ENCODE results near the gene TMEM94. TPM values are rescaled to one million over a fixed set of nuclear protein-coding genes. Genes with fewer than 3 reads are reported as not detected.

The TMEM94 gene
- total and polyA plus RNA-seq, 2 of the 13 experiments (the other 11 are each of a cell fraction or from before 2014, with no cell fraction given): 32.6 to 134 TPM

DNA sequence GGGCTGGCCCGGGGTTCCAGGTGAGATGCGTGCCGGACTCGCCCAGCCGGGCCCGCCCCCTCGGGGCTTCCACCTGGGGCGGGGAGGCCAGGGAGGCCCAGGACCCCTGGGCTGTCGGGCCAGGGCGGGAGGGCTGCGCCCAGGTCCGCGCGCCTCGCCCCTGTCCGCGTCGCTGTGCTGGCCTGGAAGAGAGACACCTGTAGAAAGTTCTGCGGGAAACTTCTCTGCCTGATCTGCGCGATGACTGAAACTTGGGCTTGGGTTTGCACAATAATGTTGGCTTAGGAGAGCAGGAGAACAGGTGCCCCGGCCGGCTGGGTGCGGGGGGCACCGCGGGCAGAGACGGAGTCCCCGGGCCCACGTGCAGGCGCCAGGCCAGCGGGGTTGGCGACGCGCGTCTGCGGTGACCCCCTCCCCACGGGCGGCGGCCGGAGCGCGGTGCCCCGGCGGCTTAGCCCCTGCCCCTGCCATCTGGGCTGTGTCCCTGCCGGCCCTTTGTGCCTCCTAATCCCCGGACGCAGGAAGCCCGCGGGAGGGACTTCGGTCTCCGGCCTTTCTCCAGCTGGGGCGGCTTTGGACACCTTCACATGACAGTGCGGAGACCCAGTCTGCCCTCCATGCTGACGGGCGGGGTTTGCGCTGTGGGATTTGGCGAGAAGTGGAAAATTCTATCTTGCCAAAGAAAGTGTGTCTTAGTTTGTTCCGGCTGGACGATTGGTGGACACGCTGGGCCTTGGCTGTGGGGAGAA is 69.5 kb downstream of the TMEM94 start (continued):
- TF ChIP-seq MIER2 (CRISPR knock-in tag; IDR thresholded peaks at IDR 0.05) (no peak), TBX2 (CRISPR knock-in tag; IDR thresholded peaks at IDR 0.05; ENCODE audit: borderline replicate concordance) (no peak; the same call in 1 of the 2 replicates), SMAD9 (CRISPR knock-in tag; IDR thresholded peaks at IDR 0.05) (no peak), ZNF350 (CRISPR knock-in tag; IDR thresholded peaks at IDR 0.05; ENCODE audit: borderline replicate concordance, low read depth) (no peak), ZBTB7B (CRISPR knock-in tag; IDR thresholded peaks at IDR 0.05) (peak; percentile 66), HES4 (CRISPR knock-in tag; IDR thresholded peaks at IDR 0.05; ENCODE audit: borderline replicate concordance) (peak; percentile 76), ZNF251 (CRISPR knock-in tag; IDR thresholded peaks at IDR 0.05) (no peak), GATAD2A (CRISPR knock-in tag; IDR thresholded peaks at IDR 0.05) (no peak), POLR2A (IDR thresholded peaks at IDR 0.05; ENCODE audit: insufficient read depth in 1 of 2, low read depth in 2 of 2, low read length in 2 of 2) (no peak), ZC3H4 (CRISPR knock-in tag; IDR thresholded peaks at IDR 0.05; ENCODE audit: borderline replicate concordance) (no peak), CBX1 (IDR thresholded peaks at IDR 0.05; ENCODE audit: low read depth) (no peak), BCLAF1 (IDR thresholded peaks at IDR 0.05) (no peak), ZNF564 (CRISPR knock-in tag; IDR thresholded peaks at IDR 0.05) (0 out of 2 replicates have a peak, but pooled peaks have one; percentile 32), ELF4 (CRISPR knock-in tag; IDR thresholded peaks at IDR 0.05; ENCODE audit: borderline replicate concordance) (no peak; the same call in 1 of the 2 replicates), PAX8 (CRISPR knock-in tag; IDR thresholded peaks at IDR 0.05; ENCODE audit: borderline replicate concordance) (no peak), CBFB (CRISPR knock-in tag; IDR thresholded peaks at IDR 0.05) (peak; percentile 51), ZFAT (CRISPR knock-in tag; conservative IDR thresholded peaks at IDR 0.05) (no peak), KLF9 (CRISPR knock-in tag; IDR thresholded peaks at IDR 0.05; ENCODE audit: low read depth) (no peak), NFAT5 (CRISPR knock-in tag; IDR thresholded peaks at IDR 0.05) (peak; percentile 4; the same call in 1 of the 2 replicates)
- TF ChIP-seq, protein P1, sequence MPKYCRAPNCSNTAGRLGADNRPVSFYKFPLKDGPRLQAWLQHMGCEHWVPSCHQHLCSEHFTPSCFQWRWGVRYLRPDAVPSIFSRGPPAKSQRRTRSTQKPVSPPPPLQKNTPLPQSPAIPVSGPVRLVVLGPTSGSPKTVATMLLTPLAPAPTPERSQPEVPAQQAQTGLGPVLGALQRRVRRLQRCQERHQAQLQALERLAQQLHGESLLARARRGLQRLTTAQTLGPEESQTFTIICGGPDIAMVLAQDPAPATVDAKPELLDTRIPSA (CRISPR knock-in tag; IDR thresholded peaks at IDR 0.05; ENCODE audit: borderline replicate concordance): no peak
- TF ChIP-seq, protein P2, sequence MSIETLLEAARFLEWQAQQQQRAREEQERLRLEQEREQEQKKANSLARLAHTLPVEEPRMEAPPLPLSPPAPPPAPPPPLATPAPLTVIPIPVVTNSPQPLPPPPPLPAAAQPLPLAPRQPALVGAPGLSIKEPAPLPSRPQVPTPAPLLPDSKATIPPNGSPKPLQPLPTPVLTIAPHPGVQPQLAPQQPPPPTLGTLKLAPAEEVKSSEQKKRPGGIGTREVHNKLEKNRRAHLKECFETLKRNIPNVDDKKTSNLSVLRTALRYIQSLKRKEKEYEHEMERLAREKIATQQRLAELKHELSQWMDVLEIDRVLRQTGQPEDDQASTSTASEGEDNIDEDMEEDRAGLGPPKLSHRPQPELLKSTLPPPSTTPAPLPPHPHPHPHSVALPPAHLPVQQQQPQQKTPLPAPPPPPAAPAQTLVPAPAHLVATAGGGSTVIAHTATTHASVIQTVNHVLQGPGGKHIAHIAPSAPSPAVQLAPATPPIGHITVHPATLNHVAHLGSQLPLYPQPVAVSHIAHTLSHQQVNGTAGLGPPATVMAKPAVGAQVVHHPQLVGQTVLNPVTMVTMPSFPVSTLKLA (IDR thresholded peaks at IDR 0.05): no peak

Measured in HepG2 (cell line).